Fibroblast of the aortic adventitia (primary cell): ENCODE results near the gene IL24. TPM values are rescaled to one million over a fixed set of nuclear protein-coding genes. Genes with fewer than 3 reads are reported as not detected.
A peak's percentile ranks its signal among the peaks of the same experiment; 100 is the strongest.

Source experiments
- DNase-seq: peaks from one replicate; pipeline ENCODE4 v3.0.0-alpha.2; 2010; ENCODE audit warnings: low read depth
- H3K4me3 ChIP-seq: 2 replicates; pipeline ENCODE4 v1.5.1; 2011; ENCODE audit warnings: low read depth, mild to moderate bottlenecking, control low read depth, low read length, moderate library complexity
- total RNA-seq: library from RNA; depleted of rRNA; stranded (reverse); fragments of >200 nt; gene quantifications from 2 replicates; pipeline ENCODE4 v1.2.3, GENCODE V29; 2012; ENCODE audit warnings: low replicate concordance
- TF ChIP-seq, protein P1 (sequence below): IDR thresholded peaks from 2 replicates; pipeline ENCODE4 v1.5.1; 2011; ENCODE audit warnings: mild to moderate bottlenecking, low read length, control low read depth, inconsistent platforms; ENCODE audit not compliant: insufficient read depth

IL24 gene
- total RNA-seq, 1 donor, result not detected

DNA sequence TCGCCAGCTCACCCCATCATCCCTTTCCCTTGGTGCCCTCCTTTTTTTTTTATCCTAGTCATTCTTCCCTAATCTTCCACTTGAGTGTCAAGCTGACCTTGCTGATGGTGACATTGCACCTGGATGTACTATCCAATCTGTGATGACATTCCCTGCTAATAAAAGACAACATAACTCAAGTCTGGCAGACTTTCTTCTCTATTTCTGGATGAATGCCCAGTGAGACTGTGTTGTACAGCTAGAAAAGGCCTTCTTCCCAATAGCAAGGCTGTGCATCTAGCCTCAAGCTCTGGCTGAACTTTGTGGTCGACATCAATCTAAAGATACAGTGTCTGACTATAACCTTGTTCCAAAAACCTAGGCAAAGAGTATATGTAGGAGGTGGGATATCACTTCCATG lies 6.4 kb downstream of the IL24 start:
- H3K4me3 ChIP-seq, result no peak overlapping the region
- TF ChIP-seq, protein P1, sequence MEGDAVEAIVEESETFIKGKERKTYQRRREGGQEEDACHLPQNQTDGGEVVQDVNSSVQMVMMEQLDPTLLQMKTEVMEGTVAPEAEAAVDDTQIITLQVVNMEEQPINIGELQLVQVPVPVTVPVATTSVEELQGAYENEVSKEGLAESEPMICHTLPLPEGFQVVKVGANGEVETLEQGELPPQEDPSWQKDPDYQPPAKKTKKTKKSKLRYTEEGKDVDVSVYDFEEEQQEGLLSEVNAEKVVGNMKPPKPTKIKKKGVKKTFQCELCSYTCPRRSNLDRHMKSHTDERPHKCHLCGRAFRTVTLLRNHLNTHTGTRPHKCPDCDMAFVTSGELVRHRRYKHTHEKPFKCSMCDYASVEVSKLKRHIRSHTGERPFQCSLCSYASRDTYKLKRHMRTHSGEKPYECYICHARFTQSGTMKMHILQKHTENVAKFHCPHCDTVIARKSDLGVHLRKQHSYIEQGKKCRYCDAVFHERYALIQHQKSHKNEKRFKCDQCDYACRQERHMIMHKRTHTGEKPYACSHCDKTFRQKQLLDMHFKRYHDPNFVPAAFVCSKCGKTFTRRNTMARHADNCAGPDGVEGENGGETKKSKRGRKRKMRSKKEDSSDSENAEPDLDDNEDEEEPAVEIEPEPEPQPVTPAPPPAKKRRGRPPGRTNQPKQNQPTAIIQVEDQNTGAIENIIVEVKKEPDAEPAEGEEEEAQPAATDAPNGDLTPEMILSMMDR, result no peak
- no peak for DNase-seq

DNA sequence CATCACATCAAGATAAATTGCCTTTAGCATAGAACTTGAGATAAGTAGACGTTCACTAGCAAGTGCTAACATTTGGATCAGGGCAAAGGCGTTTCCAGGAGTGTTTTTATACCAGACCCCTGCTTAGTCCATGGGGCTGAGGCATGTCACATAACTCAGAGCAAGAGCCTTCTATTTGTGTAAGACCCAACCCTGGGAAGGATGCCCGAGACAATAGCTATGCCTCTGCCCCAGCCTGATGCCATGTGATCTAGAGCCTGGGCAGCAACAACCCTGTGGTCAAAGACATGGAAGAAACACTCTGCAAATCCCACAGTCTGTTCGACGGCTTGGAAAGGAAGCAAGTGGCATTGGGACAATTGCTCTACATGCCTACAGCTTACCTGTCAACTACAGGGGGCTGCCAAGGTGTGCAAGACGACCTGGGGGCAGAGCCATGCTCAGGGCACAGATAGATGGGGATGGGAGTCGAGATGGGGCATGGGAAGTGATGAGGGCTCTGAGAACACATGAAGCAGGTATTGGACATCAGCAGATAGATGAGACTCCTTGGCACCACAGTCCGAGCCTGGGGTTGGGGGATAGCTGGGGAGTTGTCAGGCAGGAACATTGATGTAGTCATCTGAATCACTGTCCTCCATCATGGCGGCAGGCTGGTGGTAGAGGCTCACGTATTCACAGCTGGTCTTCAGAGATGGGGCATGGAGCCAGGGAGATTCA lies 7.3 kb downstream of the IL24 start:
- no peak for DNase-seq
- TF ChIP-seq, protein P1, result no peak
- H3K4me3 ChIP-seq, result no peak overlapping the region

DNA sequence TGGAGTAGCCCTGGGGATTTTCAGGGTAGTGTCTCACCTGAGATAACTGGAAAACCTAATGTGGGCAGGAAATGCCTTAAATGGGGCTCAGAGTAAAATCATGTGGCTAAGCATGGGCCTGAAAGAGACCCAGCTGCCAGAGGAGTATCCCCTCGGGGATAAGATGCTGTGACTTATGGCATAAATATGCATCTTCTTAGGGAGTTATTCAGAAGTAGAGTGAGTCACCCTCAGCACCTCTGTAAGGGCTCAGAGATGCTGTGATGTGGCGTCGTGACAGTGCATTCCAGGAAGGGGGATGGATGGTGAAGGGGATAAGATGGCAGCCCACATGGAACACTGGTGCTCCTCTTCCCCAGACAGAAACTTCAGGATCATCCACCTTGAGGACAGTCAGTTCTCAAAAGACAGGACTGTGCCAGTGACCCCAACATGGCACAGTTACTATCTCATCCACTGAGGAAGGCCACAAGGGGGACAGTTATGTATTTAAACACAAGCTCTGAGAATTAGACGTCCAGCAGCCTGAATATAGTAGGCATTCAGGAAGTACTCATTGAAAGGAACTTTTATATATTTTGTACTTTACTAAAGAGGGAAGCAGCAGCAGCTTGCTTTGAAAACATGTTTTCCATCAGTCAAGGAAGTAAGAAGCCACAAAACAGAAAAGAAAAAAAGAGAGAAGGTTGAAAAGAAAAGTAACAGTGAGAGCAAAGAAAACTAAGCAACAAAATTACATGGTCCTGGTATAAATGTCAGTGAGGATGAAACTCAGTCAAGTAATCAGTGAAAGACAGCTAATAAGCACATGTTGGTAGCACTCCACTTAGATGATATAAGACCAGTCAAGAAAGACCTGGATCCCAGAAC lies 8.3 kb downstream of the IL24 start:
- DNase-seq, result peak; percentile 92
- H3K4me3 ChIP-seq, result no peak overlapping the region
- TF ChIP-seq, protein P1, result no peak

- TF ChIP-seq, protein P1, result peak; percentile 7
- H3K4me3 ChIP-seq, result no peak overlapping the region
- no peak for DNase-seq
Measured at GRCh38 chr1:206907304-206907991, 10.2 kb downstream of the IL24 start.

- DNase-seq, result no peak
- H3K4me3 ChIP-seq, result no peak overlapping the region
Measured at GRCh38 chr1:206908038-206908437, 10.8 kb downstream of the IL24 start.

More at GRCh38 chr1:206908038-206908437, 10.8 kb downstream of the IL24 start:
- TF ChIP-seq, protein P1, result no peak
